Right renal pelvis (tissue), 4 donors: ENCODE measurements around the gene SYT8. TPM values are rescaled to one million over a fixed set of nuclear protein-coding genes. Genes with fewer than 3 reads are reported as not detected.
A peak's percentile ranks its signal among the peaks of the same experiment; 100 is the strongest.

ENCODE experiments used
- DNase-seq, 4 donors: peaks; one replicate each; pipeline ENCODE4 v3.0.0-alpha.2; 2013; ENCODE audit warnings: low read depth in 4 of 4, low spot score in 3 of 4, missing footprints in 1 of 4
- polyA plus RNA-seq, 4 donors: library from polyadenylated mRNA; unstranded; fragments of 120-200 nt; gene quantifications; one replicate each; pipeline ENCODE4 v1.2.1, GENCODE V29; 2013; ENCODE audit not compliant: insufficient read length in 4 of 4

SYT8 gene
- polyA plus RNA-seq, 4 donors, result 0.15 to 0.69 (median 0.39) TPM; not detected in 1

GRCh38 chr11:1831338-1832210 lies 3.2 kb upstream of the SYT8 start:
- no peak for DNase-seq

DNA sequence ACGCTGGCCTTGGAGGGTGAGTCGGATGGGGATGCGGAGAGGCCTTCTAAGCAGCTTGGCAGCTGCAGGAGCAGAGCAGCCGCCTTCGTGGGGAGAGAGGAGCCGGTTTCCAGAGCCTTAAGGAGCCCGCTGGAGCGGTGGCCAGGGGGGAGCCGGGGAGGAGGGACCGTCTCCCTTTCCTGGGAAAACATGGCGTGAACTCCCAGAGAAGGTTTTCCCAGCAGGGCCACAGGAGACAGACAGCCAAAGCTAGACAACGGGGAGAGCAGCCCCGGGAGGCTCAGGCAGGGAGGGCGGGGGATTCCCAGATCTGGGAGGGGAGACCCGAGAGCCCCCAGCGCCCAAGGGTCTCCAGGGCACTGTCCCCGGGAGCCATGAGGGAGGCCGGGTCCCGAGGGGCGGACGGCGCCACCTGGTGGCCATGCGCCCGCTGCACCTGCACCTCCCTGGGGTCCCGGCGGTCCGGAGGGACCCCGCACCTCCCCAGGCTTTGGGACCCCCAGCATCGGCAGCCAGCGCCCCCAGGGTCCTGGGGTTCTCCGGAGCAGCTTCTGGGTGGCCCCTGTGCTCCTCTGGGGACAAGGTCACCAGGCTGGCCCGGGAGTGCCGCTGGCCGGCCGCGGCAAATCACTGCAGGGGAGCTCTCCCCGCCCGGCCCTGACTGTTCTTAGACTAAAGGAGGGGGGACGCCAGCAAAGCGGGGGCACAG lies 2.4 kb upstream of the SYT8 start:
- DNase-seq, result no peak

DNA sequence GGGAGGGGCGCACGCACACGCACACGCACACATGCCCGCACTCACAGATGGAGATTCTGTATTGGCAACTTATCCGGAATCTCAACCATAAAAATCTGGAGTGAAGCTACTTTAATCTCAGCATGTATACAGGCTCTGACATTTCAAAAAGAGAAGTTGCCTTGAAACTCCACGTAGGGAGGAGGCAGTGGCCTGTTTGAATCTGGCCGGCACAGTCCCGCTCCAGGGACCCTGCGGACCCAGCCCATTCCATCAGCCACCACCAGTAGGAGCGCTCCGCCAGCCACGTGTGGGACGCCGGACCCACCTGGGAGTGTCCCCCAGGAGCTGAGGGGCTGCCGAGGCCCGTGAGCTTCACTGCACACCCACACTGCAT lies 1.9 kb upstream of the SYT8 start:
- no peak for DNase-seq

- DNase-seq, result no peak
These were observed 654 bp upstream of the SYT8 start for GRCh38 chr11:1834062-1834610.

- DNase-seq, result no peak
These were observed 851 bp downstream of the SYT8 start for GRCh38 chr11:1835671-1836010.

- DNase-seq, result no peak
These were observed 1.5 kb downstream of the SYT8 start for GRCh38 chr11:1836011-1836945.

DNA sequence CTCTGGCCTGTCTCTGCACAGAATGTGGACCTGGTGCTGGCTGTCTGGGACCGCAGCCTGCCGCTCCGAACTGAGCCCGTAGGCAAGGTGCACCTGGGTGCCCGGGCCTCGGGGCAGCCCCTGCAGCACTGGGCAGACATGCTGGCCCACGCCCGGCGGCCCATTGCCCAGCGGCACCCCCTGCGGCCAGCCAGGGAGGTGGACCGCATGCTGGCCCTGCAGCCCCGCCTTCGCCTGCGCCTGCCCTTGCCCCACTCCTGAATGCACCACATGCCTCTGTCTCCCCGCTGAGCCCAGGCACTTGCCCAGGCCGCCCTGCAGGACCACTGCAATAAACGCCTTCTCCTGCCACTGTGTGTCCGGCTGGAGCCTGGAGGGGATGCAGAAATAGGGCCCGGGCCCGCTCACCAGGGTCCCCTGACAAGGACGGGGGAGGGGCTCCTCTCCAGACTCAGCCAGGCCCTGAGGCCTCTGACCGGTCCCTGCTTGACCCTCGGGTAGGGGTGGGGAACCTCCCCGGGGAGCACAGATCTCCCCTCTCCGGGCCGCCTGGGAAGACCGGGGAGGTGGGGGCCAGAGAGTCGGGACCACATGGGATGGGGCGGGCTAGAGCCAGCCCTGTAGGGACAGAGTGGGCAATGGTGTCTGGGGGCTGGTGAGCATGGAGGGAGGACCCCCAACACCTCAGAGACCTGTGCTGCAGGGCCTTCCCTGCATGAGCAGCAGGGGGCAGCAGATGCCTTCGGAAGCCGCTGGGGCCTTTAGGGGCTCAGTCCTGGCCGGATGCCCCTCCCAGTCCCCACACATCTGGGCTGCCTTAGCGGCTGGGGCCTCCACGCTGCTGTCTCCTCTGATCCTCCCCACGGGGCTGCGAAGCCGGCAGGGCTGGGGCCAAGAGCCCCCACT lies 2.6 kb downstream of the SYT8 start:
- peak in 1 of 4 donors; percentile 58 for DNase-seq

- no peak for DNase-seq
These were observed 3.3 kb downstream of the SYT8 start for GRCh38 chr11:1838077-1838425.

DNA sequence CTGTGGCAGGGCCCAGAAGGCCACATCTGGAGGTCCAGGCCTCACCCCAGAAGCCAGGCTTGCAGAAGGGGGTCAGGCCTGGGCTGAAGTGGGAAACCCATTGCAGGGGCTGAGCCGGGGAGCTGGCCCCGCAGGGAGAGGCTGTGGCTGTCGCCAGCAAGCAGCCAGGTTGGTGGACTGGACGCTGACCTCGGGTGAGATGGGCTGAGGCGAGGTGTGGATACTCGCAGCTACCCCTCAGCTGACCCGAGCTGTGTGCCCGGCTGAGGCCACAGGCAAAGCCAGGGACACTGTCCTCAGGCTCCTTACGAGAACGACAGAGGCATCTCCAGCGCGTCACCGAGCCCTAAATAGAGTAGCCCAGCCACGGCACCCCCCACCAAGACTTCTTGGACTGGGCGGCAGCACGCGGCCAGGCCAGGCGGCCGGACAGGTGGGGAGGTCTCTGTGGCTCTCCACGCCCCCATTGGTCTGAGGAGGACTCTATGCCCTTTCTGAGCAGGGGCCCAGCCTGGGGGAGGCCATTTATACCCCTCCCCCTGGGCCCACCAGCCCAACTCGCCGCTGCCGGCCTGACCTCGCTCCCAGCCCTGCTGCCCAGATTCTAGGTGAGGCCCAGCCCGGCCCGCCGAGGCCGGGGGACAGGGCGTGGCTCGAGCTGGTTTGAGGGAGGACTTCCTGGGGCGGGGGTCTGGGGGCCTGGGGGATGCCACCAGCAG lies 3.8 kb downstream of the SYT8 start, which contains the start of gene TNNI2:
TNNI2 (plus strand) TSS at position 556 of the 719 bp plus-strand sequence. CDS start 716 bp downstream, outside the sequence.
- no peak for DNase-seq

GRCh38 chr11:1839204-1839923 lies 4.6 kb downstream of the SYT8 start:
- no peak for DNase-seq

DNA sequence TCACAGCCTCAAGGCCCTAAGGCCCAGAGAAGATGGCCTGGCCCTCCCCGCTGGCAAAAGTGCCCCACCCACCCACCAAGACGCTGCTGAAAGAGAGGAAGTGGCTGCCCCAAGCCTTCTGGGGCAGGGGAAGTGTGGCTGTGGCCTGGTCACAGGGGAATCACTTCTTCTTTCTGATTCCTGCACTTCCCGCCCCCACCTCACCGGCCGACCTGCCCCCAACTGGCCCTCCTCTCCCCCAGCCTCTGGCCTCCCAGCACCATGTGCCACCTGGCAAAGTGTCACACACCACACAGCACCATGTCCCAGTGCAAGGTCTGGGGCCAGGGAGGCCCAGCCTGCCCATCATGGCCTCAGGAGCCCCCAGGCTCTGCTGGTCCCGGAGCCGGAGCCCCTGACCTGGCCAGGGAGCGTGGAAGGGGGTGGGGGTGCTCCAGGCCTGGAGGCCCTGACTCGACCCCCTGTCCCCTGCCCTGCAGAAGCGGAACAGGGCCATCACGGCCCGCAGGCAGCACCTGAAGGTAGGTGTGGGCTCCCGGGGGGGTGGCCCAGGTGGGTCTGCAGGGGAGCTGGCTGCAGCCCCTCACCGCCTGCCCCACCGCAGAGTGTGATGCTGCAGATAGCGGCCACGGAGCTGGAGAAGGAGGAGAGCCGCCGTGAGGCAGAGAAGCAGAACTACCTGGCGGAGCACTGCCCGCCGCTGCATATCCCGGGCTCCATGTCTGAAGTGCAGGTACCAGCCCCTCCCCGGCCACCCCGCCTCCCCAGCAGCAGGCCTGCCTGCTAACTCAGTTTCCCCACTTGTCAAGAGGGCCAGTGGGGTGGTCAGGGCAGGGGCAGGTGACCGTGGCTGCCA lies 5.4 kb downstream of the SYT8 start:
- DNase-seq, result no peak

GRCh38 chr11:1840780-1841480 lies 6.1 kb downstream of the SYT8 start:
- DNase-seq, result no peak

GRCh38 chr11:1841511-1842148 lies 6.8 kb downstream of the SYT8 start:
- DNase-seq, result no peak

DNA sequence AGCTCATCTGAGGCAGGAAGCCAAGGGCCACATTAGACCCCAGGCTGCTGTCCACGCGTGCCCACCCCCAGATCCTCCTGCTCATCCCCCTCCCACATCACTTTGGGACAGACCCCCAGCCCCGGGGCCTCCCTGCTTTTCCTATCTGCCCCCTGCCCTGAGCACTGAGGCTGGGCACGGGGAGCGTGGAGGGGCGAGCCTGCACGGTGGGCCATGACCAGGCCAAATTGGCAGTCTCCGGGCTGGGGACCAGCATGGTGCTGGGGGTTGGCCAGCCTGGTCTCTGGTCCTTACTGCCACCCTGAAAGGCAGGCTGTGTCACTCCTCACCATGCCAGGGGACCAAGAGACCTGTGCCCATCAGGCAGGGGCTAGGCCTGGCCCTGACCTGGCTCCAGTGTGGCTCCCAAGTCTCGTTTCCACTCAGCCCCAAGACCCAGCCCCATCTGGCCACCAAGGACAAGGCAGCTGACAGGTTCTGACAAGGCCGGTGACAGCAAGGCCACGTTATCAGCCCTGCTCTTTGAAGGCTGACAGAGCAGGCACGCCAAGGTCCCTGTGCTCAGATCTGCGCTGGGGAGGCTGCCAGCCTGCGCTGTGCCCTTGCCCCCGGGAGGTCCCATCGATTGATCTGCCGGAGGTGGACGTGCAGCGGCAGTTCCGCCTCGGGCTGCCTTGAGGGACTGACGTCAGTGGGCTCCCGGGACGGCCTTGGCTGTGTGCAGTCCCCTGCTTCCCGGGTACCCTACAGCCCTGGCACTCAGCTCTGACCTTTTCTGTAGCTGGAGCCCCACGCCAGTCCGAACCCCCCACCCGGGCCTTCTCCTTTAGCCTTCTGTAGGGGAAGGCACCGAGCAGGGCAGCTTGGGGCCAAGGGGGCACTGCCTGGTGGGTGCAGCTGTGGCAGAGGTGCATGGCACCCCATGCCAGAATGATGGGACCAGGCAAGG lies 7.6 kb downstream of the SYT8 start:
- DNase-seq, result no peak

- DNase-seq, result no peak
These were observed 8.3 kb downstream of the SYT8 start for GRCh38 chr11:1843098-1843473.
